NCI-H2081 treated with DMSO at 0.1 percent for 48 hours (cell line): ENCODE results near the gene TMEM86A.

ENCODE experiments used
- DNase-seq: peaks from one replicate; lab custom pipeline; 2025; lab: John Stamatoyannopoulos, UW

Gene TMEM86A

DNA sequence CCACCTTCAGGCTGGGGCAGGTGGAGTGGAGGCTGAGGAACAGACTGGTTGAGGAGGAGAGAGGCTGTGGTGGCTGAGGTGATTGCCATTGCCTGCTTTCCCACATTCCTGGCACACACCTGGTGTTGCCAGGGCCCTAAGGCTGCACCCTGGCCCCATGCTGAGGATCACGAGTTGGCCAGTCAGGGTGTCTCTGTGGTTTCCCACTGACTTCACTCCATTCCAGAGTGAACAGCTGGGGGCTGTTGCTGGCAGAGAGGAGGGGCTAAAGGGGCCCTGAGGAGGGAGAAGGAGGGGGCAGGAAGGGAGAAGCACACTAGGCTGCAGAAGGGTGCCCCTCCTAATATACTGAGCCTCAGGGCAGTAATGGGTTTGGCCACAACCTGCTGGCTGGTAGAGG is 1.8 kb downstream of the TMEM86A start:
- no peak for DNase-seq

DNA sequence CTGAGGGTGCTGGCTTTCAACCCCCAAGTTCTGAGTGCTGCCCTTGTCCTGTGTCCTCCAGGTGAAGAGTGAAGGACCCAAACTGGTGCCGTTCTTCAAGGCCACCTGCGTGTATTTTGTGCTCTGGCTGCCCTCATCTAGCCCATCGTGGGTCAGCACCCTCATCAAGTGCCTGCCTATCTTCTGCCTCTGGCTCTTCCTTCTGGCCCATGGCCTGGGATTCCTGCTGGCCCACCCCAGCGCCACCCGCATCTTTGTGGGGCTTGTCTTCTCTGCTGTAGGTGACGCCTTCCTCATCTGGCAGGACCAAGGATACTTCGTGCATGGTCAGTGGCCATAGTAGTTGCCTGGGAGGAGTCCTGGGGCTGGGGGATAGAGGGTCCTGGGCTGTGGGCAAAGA is 2.3 kb downstream of the TMEM86A start:
- DNase-seq: no peak

DNA sequence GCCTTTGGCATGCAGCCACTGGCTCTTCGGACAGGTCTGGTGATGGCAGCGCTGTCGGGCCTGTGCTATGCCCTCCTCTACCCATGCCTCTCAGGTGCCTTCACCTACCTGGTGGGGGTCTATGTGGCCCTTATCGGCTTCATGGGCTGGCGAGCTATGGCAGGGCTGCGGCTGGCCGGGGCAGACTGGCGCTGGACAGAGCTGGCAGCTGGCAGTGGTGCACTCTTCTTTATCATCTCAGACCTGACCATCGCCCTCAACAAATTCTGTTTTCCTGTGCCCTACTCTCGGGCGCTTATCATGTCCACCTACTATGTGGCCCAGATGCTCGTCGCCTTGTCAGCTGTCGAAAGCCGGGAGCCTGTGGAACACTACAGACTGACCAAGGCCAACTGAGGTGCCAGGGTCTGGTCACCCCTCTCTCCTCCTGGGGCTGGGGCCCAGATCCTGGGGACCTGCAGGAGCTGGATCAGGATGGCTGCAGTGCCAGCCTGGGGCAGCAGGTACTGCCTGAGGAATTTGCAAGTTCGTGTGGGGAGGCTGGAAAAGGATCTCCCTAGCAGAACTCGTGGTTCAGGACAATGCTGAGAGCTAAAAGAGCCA is 3.1 kb downstream of the TMEM86A start:
- DNase-seq: no peak

DNA sequence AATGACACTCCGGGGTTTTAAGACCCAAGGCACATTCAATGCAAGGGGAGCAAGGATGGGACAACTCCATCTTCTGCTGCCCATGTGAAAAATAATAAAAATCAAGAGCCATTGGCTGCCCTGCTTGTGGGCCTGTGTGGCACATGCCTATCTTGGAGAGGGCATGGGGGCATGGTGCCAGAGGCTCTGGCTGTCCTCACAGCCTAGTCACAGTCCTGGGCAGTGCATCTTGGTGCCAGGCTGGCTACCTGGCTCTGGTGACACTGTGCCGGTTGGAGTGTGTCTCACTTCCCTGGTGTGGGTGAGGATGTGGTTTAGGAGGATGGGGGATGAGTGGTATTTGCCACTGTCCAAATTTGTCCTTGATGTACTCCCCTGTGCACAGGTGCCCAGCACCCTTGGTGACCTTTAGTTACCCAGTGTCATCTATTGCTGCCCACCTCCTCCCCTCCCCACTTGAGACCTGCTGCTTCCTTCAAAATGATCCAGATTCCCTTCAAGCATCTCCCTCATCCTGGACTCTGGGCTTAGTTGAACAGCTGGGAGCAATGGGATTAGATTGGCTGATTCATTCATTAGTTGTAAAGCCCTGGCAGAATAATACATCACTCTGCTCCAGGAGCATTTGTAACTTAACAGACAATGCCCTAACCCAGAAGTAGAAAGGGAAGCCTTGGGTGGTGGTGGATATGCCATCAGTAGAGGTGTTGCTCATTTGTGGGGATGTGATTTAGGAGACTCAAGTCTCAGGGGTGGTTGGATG is 4.6 kb downstream of the TMEM86A start:
- DNase-seq: no peak

DNA sequence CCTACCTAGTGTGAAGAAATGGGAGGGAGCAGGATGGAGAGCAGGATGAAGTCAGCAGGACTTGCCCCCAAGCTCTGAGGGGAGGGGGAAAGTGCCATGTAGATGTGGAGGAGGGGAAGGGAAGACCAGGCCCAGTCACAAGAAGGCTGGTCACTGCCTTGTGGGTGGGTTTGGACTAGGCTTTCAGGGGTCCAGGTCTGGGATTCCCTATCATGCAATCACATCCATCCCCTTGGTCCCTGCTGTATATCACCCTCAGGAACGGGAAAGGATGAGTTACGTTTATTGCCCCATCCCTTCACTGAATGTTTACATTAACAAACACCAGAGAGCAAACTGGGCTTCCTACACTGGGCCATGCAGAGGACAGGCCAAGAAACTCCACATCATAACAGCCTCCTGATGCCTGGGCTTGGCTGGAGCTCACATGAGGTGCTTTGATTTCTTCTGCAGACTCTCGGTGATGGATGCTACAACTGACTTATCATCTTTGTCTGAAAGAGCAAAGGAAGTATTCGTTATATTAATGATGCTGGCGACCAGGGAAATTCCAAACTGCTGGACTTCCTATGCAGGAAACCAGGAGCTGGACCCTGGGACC is 5.6 kb downstream of the TMEM86A start:
- DNase-seq: no peak

DNA sequence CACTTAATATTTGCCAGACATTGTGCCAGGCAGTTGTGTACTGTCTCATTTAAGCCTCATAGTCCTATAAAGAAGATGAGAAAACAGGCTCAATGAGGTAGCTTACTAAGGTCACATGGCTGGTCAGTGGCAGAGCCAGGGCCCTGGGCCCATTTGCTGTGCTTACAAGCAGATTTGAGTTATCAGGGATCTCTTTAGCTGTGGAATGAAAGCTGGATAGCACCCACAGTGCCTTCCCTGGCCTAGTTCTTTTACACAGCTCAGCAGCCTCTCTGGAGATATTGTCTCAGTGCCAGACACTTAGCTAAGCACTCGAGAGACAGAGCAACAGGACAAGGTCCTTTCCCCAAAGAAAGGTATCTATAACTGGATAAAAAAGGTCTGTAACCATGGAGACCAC is 6.1 kb downstream of the TMEM86A start:
- DNase-seq: no peak

DNA sequence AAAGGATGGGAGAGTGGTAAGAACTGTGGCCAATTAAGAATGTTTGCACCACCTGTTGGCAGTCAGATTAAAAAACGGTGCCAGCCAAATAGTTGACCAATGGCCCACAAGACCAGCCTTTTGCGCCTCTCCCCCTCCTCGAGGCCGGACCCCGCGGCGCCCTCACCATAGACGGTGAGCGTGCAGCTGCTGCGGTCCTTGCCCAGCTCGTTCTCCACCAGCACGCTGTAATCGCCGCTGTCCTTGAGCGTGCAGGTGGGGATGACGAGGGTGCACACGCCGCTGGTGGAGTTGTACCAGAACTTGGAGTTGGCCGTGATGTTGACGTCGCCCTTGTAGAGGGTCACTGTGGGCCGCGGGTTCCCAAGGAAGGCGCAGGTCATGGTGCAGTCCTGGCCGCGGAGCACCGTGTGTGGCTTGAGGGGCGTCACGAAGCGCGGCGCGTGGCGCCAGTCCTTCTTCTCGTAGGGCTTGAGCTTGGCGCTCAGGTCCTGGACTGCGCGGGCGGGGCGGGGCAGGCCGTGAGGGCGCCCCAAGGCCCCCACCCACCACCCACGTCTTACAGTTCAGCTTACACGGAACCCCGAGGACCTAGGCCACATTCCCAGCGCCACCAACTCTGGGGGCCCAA is 7.2 kb downstream of the TMEM86A start:
- no peak for DNase-seq

DNA sequence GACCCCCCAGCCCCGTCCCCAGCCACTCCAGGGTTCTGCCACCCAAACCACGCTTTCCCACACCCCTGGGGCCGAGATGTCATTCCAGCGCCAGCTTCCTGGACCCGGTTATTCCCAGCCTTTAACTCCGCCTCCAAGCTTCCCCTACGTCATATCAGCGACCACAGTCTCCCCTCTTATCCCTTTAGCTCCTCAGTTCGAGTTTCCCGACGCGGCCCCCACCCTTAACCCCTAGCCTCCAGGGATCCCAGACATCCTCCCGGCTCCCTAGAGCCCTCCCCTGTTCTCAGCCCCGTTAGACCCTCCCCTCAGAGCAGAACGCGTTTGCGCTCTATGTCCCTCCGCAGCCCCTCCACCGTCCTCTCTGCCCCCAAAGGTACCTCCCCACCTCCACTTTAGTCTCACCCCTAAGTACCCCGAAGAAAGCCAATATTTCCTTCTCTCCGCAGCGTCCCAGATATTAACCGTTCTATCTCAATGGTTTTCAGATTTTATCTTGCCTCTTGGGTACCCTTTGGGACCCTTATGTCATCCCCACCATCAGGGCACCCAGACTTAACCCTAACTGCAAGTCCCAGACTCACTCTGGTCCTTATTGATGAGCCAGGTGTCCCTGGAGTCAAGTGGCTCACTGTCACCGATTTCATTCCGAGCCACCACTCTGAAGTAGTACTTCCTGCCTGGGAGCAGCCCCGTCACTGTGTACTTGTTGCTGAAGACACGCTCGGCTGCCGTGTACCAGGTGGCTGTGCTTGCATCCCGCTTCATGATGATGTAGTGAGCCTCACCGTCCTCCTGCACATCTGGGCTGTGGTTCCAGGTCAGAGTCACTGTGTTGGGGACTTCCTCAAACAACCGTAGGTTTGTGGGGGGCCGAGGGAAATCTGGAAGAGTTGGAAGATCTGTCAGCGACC is 8.0 kb downstream of the TMEM86A start:
- DNase-seq: no peak

DNA sequence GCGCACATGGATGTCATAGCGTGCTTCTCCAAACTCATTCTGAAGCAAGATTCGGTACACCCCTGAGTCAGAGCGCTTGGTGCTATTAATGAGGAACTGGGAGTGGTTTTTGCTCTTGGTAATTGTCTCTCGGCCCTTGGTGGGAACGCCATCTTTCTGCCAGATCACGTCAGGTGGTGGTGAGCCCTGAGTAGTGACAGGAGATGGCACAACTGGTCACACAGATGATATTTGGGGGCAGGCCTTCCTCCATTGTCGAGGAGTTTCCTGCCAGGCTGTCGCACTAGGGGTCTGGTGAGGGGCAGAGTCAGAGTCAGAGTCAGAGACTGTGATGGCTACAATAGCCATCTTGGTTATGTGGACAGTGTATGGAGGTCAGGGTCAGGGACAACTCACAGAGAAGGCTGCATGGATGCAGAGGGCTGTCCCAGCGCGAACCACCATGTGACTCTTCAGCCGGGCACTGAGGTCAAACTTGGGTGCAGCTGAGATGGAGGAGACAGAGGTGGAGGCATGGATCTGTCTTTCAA is 9.3 kb downstream of the TMEM86A start:
- no peak for DNase-seq

DNA sequence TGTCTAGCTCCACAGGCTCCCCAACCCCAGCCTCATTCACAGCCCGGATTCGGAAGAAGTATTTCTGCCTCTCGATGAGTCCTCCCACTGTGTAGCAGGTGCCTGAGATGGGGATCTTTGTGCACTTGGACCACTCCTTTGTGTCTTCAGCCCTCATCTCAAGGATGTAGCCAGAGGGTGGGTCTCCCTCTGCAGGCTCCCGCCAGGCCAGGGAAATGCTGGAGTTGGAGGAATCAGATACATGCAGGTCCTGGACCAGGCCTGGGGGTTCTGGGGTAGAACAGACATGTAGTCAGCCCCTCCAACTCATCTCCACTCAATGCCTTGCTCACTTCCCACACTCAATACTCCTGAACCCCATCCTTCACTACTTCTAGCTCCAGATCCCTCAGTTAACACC is 10.8 kb downstream of the TMEM86A start:
- DNase-seq: no peak

DNA sequence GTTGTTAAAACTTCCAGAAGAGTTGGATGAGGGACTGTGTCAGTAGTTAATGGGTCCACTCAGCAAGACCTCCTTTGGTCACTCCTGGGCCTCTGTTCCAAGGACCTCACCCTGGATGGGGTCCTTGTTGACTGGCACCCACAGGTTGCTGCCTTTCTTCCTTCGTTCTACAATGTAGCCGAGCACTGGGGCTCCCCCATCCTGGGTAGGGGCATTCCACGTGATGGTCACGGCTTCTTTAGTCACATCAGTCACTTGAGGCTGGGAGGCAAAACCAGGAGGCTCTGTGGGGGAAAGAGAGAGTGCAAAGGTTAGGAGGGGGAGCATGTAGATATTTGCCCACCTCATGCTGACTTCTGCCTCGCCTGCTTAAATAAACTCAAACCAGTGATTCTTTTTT is 12.0 kb downstream of the TMEM86A start:
- no peak for DNase-seq

DNA sequence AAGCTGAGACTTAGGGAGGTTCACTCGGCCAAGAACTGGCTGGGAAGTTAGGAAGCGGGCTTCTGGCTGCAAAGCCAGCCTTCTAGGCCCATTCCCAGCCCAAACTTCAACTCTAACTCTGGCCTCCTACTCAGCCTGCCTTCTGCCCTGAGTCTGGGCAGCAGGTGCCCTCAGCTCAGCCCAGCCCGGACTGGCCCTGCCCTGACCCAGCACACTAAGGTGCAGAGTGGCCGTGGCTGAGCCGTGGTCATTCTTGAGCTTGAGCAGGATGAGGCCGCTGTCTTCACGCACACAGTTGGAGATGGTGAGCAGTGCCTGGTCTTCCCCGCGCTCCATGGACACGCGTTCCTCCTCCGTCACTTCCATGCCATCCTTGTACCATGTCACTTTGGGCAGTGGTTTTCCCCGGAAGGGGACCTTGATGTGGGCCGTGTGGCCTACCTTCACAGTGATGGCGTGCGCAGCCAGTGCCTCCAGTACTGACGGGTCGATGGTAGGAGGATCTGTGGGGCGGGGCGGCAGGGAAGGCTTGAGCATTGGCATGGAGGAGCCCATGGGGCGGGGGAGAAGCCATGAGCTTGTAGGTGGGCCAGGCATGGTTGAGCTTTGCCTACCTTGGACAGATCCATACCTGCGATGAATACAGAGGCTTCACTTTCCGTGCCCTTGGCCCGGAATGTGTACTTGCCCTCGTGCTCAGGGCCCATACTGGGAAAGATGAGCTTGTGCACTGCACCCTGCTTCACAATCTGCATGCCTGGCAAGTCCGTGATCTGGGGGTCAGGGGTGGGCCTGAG is 15.3 kb downstream of the TMEM86A start:
- DNase-seq: no peak

DNA sequence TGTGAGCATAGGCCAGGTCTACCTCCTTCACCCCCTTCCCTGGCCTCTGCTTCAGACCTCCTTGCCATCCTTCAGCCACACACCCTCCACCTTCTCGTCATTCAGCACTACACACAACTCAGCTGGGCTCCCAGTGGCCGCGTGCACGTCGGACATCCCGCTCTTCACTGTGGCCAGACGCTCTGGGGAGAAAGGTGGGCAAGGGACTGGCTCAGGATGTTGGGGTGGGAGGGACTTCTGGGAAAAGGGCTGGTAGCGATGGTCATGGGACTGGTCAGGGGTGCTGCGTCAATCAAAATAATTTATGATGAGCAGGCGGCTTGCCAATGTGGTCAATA is 15.8 kb downstream of the TMEM86A start:
- DNase-seq: no peak

DNA sequence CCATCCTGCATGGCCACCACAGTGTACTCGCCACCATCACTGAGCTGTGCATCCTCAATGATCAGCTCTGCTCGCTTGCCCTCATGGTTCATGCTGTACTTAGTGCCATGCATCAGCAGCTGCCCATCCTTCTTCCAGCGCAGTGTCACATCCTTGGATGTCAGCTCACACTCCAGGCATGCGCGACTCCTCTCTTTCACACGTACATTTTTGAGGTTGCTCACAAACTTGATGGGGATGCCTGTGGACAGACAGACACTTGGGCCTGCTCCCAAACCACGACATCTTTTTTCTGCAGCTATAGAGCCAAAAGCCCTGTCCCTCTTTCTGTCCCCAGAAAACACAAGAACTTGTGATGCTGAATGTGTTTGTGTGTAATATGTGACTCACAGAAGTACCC is 16.9 kb downstream of the TMEM86A start:
- no peak for DNase-seq

DNA sequence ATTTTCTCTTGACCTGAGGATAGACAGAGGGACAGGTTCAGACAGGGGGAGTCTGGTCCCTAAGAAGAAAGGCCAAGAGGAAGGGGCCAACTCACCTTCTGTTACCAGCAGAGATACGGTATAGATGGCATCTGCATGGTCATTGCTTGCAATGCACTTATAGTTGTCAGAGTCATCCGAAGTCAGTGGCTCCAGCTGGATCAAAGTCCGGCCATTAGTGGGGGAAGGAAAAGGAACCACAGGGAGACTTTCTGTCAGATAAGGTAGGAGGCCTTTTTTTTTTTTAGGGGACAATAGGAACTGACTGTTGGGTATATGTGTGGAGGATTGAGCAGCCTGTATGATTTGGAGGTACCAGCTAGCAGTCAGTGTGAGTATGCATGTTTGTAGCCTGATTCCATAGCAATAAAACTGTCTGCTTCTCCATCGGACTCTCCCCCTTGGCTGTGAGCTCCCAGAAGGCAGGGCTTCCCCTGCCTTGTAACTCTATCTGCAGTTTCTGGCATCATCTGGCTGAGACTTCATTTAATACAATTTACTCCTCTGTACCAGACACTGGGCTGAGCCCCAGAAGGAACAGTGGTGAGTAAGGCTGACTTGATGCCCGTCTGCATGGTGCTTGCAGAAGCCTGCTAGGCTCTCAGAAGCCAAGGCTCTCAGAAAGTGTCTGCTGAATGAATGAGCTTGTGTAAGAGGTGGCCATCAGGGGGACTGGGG is 21.7 kb downstream of the TMEM86A start:
- no peak for DNase-seq

DNA sequence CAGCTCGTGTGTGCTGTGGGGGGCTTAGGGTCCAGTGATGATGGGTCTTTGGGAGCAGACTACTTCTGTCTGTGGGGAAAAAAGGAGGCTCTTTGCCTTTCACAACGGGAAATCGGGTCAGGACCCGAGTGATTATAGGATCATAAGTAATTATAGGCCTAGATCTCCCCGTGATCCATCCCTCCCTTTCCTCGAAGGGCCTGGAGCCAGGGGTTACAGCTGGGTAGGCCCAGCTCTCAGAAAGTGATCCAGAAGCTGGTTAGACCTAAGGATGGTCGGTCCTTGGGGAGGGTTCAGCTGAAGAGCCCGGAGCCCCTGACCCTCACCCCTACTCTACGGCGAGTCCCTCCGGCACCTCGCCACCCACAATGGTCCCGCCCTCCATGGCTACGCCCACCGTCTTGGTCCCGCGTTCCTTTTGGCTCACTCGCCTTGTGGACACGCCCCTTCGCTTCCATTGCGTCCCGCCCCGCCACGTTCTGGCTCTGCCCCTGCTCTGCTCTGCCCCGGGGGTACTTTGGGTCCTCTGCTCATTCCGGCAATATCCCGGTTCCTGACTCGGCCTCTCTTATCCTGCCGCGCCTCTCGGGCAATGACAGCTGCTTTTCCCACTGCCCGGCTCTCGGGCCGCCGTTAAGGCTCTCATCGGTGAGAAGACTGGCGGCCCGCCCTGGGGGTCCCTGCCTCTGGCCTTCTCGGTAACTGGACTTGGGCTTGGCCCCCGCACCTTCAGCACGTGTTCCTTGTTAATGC is 22.4 kb downstream of the TMEM86A start:
- DNase-seq: no peak

DNA sequence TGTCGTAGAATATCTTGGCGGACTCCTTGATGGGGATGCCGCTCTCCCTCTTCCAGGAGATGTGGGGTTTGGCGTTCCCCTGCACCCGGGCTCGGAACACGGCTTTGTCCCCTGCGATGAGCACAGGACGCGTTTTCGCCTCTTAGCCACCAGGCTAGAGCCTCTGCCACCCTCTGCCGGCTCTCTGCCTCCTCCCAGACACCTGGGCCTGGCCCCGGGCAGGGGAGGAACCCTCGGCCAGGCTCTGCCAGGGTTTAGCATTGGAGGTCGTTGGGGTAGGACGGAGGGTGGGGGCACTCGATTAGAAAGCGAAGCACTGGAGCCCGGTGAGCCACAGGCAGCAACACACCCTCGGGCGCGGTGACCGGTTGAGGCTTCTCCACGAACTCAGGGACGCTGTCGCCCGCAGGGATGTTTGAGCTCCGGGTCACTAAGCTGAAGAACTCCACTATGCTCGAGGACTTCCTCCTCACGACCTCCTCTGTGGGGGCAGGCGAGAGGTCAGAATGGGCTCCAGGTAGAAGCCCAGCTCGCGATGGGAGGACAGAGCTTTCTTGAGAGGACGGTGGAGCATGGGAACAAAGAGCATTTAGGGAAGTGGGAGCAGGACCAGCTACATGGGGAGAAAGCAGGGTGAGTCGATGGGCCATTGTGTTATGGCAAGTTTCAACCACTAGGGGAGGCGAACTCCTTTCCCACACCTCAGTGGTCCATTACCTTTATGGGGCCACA is 23.1 kb downstream of the TMEM86A start:
- no peak for DNase-seq

DNA sequence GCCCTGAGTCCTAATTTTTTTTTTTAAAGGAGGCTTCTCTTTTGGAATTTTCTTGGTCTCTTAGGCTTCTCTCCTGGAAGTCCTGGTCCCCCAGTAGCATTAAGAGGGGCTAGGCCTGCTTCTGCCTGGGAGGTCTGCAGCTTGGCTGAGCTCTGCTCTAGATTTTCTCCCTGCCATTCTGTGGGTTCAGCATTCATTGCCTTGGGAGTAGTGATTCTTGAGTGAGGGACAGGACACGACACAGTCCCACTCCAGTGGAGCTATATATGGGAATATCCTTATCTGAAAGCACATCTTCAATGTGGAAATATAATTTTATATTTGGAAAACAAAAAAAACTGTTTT is 23.7 kb downstream of the TMEM86A start:
- no peak for DNase-seq

DNA sequence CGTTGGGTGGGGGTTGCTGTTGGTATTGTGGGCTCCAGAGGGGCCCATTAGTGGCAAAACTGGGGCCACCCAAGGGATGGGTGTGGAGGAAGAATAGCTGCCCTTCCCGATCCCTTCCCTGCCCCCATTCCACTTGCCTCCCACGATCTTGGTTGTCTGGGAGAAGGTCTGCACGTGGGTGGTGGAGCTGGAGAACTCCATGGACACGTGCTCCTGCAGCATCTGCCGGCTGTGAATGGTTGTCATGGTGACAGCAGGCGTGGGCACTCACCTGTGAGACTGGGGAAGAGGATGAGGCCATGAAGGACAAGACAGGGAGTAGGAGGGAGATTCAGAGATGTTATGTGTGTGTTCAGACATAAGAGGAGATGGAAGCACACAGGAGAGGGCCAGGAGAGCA is 25.4 kb downstream of the TMEM86A start:
- DNase-seq: no peak
